ENCODE data around the gene NSD2.

NSD2 gene

DNA sequence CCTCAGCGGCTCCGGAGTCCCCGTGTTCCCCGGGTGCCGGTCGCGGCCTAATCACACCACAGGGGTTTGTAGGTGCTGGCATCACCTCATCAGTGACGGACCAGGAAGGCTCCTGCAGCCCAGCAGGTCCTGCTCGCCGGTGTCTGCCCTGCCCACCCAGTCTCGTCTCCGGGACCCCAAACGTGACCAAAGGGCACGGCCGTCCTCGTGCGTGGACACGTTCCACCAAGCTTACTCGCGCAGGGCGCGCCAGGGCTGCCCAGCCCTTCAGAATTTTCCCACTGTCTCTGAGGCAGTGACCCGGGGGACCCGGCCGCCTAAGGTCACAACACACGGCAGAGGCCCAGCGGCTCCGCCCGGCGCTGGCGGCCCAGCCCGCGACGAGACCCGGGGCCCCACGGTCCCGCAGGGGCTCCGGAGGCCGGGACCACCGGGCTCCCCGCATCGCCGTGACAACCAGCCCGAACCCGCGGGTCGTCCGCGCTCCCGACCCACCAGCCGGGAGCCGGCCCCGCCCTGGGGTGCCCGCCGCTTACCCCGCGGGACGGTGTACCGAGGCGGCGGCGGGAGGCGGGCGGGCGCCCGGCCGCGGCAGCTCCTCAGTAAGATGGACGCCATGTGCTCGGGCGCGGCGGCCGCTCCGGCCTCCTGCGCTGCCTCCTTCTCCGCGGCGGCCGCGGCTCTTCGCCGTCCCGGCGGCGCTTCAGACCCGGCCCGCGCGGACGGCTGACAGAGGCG lies 15.7 kb upstream of the NSD2 start (continued):
- TF ChIP-seq, protein P1, sequence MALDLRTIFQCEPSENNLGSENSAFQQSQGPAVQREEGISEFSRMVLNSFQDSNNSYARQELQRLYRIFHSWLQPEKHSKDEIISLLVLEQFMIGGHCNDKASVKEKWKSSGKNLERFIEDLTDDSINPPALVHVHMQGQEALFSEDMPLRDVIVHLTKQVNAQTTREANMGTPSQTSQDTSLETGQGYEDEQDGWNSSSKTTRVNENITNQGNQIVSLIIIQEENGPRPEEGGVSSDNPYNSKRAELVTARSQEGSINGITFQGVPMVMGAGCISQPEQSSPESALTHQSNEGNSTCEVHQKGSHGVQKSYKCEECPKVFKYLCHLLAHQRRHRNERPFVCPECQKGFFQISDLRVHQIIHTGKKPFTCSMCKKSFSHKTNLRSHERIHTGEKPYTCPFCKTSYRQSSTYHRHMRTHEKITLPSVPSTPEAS (tag by site-specific recombination; IDR thresholded peaks at IDR 0.05) = no peak
- TF ChIP-seq ZNF791 (tag by site-specific recombination; IDR thresholded peaks at IDR 0.05) = no peak
- TF ChIP-seq KLF16 (tag by site-specific recombination; IDR thresholded peaks at IDR 0.05) = no peak
- TF ChIP-seq KLF9 (tag by site-specific recombination; IDR thresholded peaks at IDR 0.05; ENCODE audit: low read depth) = no peak
- TF ChIP-seq ZNF621 (tag by site-specific recombination; IDR thresholded peaks at IDR 0.05) = no peak
- TF ChIP-seq ZNF701 (tag by site-specific recombination; IDR thresholded peaks at IDR 0.05) = no peak
- TF ChIP-seq MYNN (tag by site-specific recombination; IDR thresholded peaks at IDR 0.05; ENCODE audit: borderline replicate concordance) = no peak
- no peak for TF ChIP-seq ZNF747 (tag by site-specific recombination; IDR thresholded peaks at IDR 0.05)
- no peak for TF ChIP-seq ZNF692 (tag by site-specific recombination; IDR thresholded peaks at IDR 0.05)
- no peak for TF ChIP-seq PRDM6 (tag by site-specific recombination; IDR thresholded peaks at IDR 0.05)
- peak; percentile 85 for TF ChIP-seq ZNF10 (tag by site-specific recombination; IDR thresholded peaks at IDR 0.05)
- TF ChIP-seq ATF2 (tag by site-specific recombination; IDR thresholded peaks at IDR 0.05; ENCODE audit: low read depth) = no peak
- TF ChIP-seq REPIN1 (tag by site-specific recombination; IDR thresholded peaks at IDR 0.05; ENCODE audit: low read depth) = no peak
- TF ChIP-seq ZNF623 (tag by site-specific recombination; IDR thresholded peaks at IDR 0.05) = no peak
- TF ChIP-seq ZNF19 (tag by site-specific recombination; IDR thresholded peaks at IDR 0.05; ENCODE audit: low read depth) = no peak
- no peak for TF ChIP-seq ZNF140 (tag by site-specific recombination; IDR thresholded peaks at IDR 0.05)
- TF ChIP-seq SCRT1 (tag by site-specific recombination; IDR thresholded peaks at IDR 0.05; ENCODE audit: borderline replicate concordance) = no peak
- TF ChIP-seq, protein P2, sequence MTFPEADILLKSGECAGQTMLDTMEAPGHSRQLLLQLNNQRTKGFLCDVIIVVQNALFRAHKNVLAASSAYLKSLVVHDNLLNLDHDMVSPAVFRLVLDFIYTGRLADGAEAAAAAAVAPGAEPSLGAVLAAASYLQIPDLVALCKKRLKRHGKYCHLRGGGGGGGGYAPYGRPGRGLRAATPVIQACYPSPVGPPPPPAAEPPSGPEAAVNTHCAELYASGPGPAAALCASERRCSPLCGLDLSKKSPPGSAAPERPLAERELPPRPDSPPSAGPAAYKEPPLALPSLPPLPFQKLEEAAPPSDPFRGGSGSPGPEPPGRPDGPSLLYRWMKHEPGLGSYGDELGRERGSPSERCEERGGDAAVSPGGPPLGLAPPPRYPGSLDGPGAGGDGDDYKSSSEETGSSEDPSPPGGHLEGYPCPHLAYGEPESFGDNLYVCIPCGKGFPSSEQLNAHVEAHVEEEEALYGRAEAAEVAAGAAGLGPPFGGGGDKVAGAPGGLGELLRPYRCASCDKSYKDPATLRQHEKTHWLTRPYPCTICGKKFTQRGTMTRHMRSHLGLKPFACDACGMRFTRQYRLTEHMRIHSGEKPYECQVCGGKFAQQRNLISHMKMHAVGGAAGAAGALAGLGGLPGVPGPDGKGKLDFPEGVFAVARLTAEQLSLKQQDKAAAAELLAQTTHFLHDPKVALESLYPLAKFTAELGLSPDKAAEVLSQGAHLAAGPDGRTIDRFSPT (tag by site-specific recombination; IDR thresholded peaks at IDR 0.05) = peak; percentile 36; the same call in 1 of the 2 replicates
- TF ChIP-seq EGR2 (tag by site-specific recombination; IDR thresholded peaks at IDR 0.05; ENCODE audit: low read depth) = no peak
- TF ChIP-seq, protein P3, sequence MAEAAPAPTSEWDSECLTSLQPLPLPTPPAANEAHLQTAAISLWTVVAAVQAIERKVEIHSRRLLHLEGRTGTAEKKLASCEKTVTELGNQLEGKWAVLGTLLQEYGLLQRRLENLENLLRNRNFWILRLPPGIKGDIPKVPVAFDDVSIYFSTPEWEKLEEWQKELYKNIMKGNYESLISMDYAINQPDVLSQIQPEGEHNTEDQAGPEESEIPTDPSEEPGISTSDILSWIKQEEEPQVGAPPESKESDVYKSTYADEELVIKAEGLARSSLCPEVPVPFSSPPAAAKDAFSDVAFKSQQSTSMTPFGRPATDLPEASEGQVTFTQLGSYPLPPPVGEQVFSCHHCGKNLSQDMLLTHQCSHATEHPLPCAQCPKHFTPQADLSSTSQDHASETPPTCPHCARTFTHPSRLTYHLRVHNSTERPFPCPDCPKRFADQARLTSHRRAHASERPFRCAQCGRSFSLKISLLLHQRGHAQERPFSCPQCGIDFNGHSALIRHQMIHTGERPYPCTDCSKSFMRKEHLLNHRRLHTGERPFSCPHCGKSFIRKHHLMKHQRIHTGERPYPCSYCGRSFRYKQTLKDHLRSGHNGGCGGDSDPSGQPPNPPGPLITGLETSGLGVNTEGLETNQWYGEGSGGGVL (tag by site-specific recombination; IDR thresholded peaks at IDR 0.05) = no peak
- no peak for TF ChIP-seq ZSCAN18 (tag by site-specific recombination; IDR thresholded peaks at IDR 0.05)
- TF ChIP-seq ZXDB (tag by site-specific recombination; IDR thresholded peaks at IDR 0.05) = 0 out of 2 replicates have a peak, but pooled peaks have one; percentile 12
- TF ChIP-seq GLIS2 (tag by site-specific recombination; IDR thresholded peaks at IDR 0.05) = peak; percentile 20; the same call in 1 of the 2 replicates
- TF ChIP-seq ZNF654 (tag by site-specific recombination; IDR thresholded peaks at IDR 0.05; ENCODE audit: low read depth) = no peak
- TF ChIP-seq ZNF423 (tag by site-specific recombination; IDR thresholded peaks at IDR 0.05) = 0 out of 2 replicates have a peak, but pooled peaks have one; percentile 42
- TF ChIP-seq GLIS1 (tag by site-specific recombination; IDR thresholded peaks at IDR 0.05) = no peak
- TF ChIP-seq ZNF677 (tag by site-specific recombination; IDR thresholded peaks at IDR 0.05) = no peak
- no peak for TF ChIP-seq ZNF223 (tag by site-specific recombination; IDR thresholded peaks at IDR 0.05)
- no peak for TF ChIP-seq ZNF354C (tag by site-specific recombination; IDR thresholded peaks at IDR 0.05; ENCODE audit: borderline replicate concordance, low read depth)
